ENCODE results near the gene INTS11. TPM values are rescaled to one million over a fixed set of nuclear protein-coding genes. Genes with fewer than 3 reads are reported as not detected.

INTS11 gene
- total and polyA plus RNA-seq, 10 donors, result 89.2 to 203 (median 102) TPM

- Histone ChIP-seq H3K36me3 (peaks cover 0 to 88% (median 63%) of the 10 kb centered on the region in 6 donors), H3K4me3 (no peak overlapping the region), H3K27me3 (replicated peaks in 1 of 7) (no peaks in the 10 kb centered on the region), H3K4me1 (peaks cover 10 to 37% (median 17%) of the 10 kb centered on the region in 6 donors), H3K9me3 (no peaks in the 10 kb centered on the region), H3K27ac (no peak overlapping the region)
- WGBS, 5 donors, result 90 to 98% (median 92%) methylated on average over 8 to 37 of the region's 37 CpGs
- intact Hi-C loops (cut with DNase I; ENCODE audit: low total_unique reads), result no loop called here
- TF ChIP-seq POLR2A (IDR thresholded peaks at IDR 0.05) (no peak), POLR2AphosphoS5 (IDR thresholded peaks at IDR 0.05) (peak in 1 of 3 donors; percentile 37)
- DNase-seq, result no peak
Observed at GRCh38 chr1:1313500-1314236, 10.8 kb downstream of the INTS11 start.

GRCh38 chr1:1312450-1313314 lies 11.8 kb downstream of the INTS11 start:
- Histone ChIP-seq H3K4me1 (peaks cover 10 to 28% (median 17%) of the 10 kb centered on the region in 6 donors), H3K27me3 (replicated peaks in 1 of 7) (no peaks in the 10 kb centered on the region), H3K27ac (no peak overlapping the region), H3K9me3 (no peaks in the 10 kb centered on the region), H3K36me3 (peaks cover 0 to 78% (median 55%) of the 10 kb centered on the region in 6 donors), H3K4me3 (no peak overlapping the region)
- WGBS, 5 donors, result 90 to 94% (median 90%) methylated on average over 24 to 49 of the region's 49 CpGs
- TF ChIP-seq POLR2A (IDR thresholded peaks at IDR 0.05) (no peak), CTCF (IDR thresholded peaks at IDR 0.05 in 8 of 11, conservative IDR thresholded peaks at IDR 0.05 in 3 of 11) (no peak), POLR2AphosphoS5 (IDR thresholded peaks at IDR 0.05) (peak in 1 of 3 donors; percentile 60)
- intact Hi-C loops (cut with DNase I; ENCODE audit: low total_unique reads), result no loop called here
- DNase-seq, result no peak

- Histone ChIP-seq H3K4me3 (no peak overlapping the region), H3K36me3 (peaks cover 0 to 66% (median 46%) of the 10 kb centered on the region in 6 donors), H3K9me3 (no peaks in the 10 kb centered on the region), H3K27me3 (replicated peaks in 1 of 7) (no peaks in the 10 kb centered on the region), H3K27ac (no peak overlapping the region), H3K4me1 (peaks cover 19 to 37% (median 27%) of the 10 kb centered on the region in 6 donors)
- WGBS, 5 donors, result 87 to 93% (median 93%) methylated on average over 17 to 22 of the region's 22 CpGs
- peak in 1 of 3 donors; percentile 14 for TF ChIP-seq POLR2AphosphoS5 (IDR thresholded peaks at IDR 0.05)
- TF ChIP-seq POLR2A (IDR thresholded peaks at IDR 0.05), result no peak
- intact Hi-C loops (cut with DNase I; ENCODE audit: low total_unique reads), result no loop called here
- DNase-seq, result no peak
Observed at GRCh38 chr1:1311107-1312104, 13.1 kb downstream of the INTS11 start.

GRCh38 chr1:1310476-1311053 lies 13.9 kb downstream of the INTS11 start:
- no peak for TF ChIP-seq POLR2AphosphoS5 (IDR thresholded peaks at IDR 0.05)
- TF ChIP-seq CTCF (IDR thresholded peaks at IDR 0.05 in 8 of 11, conservative IDR thresholded peaks at IDR 0.05 in 3 of 11), result no peak
- no peak for TF ChIP-seq POLR2A (IDR thresholded peaks at IDR 0.05)
- H3K9me3 ChIP-seq, result no peaks in the 10 kb centered on the region
- H3K36me3 ChIP-seq, result peaks cover 0 to 59% (median 46%) of the 10 kb centered on the region in 6 donors
- H3K27me3 ChIP-seq (replicated peaks in 1 of 7), result no peaks in the 10 kb centered on the region
- no peak for DNase-seq
- 83 to 93% (median 90%) methylated on average over 18 to 21 of the region's 21 CpGs for WGBS, 5 donors
- intact Hi-C loops (cut with DNase I; ENCODE audit: low total_unique reads), result no loop called here
- H3K27ac ChIP-seq, result peak overlapping the region in 1 of 8 donors; percentile 97
- H3K4me1 ChIP-seq, result peaks cover 28 to 45% (median 35%) of the 10 kb centered on the region in 6 donors
- H3K4me3 ChIP-seq, result no peak overlapping the region
